HG03571 (cell line): ENCODE data around the gene BCAT1.
"Not testable (repeated sequence)": the region's sequence is repeated elsewhere in the genome, so short reads cannot be mapped to it uniquely, and the experiment has no call there.

Experiments used
- ATAC-seq: cut with Tn5 transposase; IDR thresholded peaks from one replicate; pipeline ENCODE4 v1.9.1; 2021; ENCODE audit not compliant: unreplicated experiment

The BCAT1 gene

GRCh38 chr12:24960222-24960855 lies 11.4 kb upstream of the BCAT1 start:
- ATAC-seq, result peak; percentile 73

GRCh38 chr12:24956351-24956750 lies 7.5 kb upstream of the BCAT1 start:
- ATAC-seq, result not testable (repeated sequence)

DNA sequence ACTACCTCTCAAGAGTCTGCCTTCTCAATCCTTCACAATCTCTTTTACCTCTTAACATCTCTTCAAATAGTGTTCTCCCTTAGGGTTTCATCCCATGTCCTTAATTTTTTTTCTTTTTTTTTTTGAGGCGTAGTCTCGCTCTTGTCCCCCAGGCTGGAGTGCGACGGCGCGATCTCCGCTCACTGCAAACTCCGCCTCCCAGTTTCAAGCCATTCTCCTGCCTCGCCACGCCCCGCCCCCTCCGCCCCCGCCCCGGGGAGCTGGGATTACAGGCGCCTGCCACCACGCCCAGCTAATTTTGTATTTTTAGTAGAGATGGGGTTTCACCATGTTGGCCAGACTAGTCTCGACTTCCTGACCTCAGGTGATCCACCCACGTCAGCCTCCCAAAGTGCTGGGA lies 7.0 kb upstream of the BCAT1 start:
- no peak for ATAC-seq

- ATAC-seq, result no peak
These were observed 6.5 kb upstream of the BCAT1 start for GRCh38 chr12:24955389-24955788.

DNA sequence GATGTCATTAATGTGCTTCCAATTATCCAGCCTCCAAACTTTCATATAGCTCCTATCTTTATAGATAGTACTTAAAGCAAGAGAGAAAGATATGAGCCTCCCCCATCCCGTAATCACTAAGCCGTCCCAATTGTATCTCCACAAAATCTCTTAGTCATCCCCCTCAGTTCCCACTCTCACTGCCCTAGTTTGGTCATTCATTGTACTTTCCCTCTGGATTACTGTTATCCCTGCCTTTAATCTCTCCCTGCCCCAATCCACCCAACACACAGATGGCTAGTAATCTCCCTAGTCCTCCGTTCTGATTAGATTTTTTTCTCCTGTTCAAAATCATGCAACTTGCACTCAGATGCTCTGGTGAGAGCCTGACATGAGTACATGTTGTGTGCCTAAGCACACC lies 5.4 kb upstream of the BCAT1 start:
- ATAC-seq, result no peak

- ATAC-seq, result no peak
These were observed 3.5 kb upstream of the BCAT1 start for GRCh38 chr12:24952389-24952788.

DNA sequence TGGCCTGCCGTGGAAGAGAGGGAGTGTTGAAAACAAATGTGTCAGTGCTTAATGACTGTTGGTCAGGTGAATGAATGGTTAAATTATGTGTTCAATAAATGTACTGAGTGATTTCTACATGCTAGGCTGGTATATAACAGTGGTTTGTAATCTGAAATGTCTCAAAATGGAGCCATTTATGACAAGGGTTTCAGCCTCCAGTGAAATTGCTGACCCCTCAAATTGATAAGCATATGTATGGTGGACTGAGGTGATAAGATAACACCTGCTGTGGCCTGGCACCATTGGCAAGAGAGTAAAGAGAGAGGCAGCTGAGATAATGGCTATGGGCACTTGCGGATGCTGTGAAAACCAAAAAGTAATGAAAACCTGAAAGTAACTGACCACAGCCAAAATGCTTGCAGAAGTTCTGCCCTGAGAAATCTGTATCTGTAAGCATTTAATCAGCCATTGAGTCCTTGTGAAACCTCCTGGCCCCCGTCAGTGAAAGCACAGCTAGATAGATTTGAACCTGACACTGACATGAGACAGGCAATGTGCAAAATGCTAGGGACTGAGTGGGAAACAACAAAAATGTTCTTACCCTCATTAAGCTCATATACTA lies 1.4 kb upstream of the BCAT1 start:
- peak; percentile 39 for ATAC-seq

DNA sequence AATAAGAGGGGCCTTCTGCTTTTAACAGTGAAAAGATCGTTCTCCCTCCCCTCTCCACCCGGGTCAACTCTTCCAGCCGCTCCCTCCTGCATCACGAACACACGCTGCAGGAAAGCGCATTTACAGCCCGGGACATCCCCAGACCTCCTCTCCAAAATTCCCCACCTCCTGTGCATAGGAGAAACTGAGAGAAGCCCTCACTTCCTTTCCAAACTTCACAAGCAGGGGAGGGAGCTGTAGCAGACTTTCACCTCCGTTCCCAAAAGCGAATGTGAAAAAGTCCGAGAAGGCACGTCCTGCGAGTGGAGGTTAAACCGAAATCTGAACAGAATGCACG lies 513 bp downstream of the BCAT1 start:
- peak; percentile 14 for ATAC-seq

GRCh38 chr12:24947541-24948419 lies 1.1 kb downstream of the BCAT1 start:
- ATAC-seq, result no peak

DNA sequence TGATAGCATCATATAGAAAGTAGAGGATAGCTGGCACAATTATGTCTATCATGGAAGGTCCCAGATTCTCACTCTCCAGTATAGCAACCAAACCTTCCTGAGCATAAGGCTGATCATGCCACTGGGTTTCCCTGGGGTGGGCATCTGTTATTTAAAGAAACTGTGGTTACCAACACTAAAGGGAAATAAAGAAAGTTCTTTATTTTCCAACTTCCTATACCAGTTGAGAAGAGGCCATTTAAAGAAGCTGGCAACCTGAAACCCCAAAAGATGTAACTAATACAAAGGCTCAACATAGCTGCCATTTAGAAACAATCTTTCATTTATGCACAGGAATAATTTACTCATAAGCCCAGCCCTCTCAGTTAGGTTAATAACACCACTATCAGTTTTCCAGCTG lies 3.1 kb downstream of the BCAT1 start:
- ATAC-seq, result no peak

- ATAC-seq, result no peak
These were observed 3.9 kb downstream of the BCAT1 start for GRCh38 chr12:24945039-24945438.

DNA sequence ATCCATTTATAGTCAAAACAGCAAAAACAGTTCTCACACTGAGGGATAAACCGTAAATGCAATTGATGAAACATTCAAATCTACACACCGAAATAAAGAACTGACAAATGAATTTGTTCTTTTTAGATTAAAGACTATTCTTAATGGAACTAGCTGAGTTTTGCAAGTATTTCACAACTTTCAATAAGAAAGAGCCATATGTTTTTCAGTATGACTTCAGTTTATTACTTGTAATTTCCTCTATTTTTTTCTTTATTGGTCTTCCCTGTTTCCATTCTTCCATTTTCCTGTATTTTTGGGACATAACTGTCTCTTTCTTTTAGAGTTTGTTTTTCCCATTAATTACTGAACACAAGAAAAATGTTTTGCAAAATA lies 4.3 kb downstream of the BCAT1 start:
- no peak for ATAC-seq

- ATAC-seq, result no peak
These were observed 4.8 kb downstream of the BCAT1 start for GRCh38 chr12:24943947-24944600.

GRCh38 chr12:24940157-24940556 lies 8.7 kb downstream of the BCAT1 start:
- no peak for ATAC-seq

DNA sequence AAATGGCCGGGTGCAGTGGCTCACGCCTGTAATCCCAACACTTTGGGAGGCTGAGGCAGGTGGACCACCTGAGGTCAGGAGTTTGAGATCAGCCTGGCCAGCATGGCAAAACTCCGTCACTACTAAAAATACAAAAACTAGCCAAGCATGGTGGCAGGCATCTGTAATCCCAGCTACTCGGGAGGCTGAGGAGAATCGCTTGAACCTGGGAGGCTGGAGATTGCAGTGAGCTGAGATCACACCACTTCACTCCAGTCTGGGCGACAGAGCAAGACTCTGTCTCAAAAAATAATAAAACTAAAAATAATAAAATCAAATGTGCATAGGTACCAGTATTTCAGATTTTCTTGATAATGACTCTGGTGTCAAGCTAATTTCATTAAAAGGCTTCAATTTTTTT lies 9.3 kb downstream of the BCAT1 start:
- ATAC-seq, result not testable (repeated sequence)

DNA sequence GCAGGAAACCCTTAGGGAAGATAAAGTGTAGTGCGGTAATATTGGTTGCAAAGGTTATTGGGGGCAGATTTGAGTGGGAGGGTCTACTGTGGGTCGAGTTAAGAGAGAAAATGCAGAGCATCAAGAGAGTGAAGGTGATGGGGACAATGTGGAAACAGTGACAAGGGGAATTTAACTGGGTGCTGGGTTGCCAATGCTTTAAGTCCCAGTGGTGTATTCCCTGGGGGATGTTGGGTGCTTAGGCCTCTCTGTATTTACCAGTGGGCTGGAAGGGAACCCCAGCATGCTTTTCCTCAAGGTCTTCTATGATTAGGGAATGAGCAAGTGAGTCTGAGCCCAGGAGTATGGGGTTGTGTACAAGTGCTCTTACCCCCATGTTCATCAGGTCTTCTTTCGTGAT lies 10.6 kb downstream of the BCAT1 start:
- no peak for ATAC-seq

DNA sequence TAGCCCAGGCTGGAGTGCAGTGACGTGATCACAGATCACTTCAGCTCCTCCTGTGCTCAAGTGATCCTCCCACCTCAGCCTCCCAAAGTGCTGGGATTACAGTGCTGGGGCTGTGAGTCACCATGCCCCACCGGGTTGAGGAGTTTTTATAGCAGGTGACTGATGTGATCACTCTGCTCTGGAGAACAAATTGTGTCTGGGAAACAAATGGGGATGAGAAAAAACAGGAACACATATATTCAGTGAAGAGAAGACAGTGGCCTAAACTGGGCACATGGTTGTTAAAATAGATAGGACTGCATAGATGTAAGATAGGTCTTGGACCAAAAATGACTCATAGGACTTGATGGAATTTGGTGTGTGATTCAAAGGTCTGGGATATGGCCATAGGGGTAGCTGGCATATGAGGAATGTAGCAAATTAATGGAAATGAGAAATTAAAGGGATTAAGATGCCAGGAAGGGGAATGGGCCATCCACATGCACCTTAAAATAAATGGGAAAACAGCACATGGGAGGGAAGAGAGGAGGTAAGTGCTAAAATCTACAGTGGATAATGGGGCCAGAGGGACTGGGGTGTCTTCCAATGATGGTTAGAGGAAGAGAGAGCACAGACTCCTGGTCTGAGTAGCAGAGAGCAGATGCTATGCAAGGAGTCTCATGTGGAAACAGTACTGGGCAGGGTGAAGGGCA lies 11.2 kb downstream of the BCAT1 start:
- no peak for ATAC-seq

- no peak for ATAC-seq
These were observed 15.1 kb downstream of the BCAT1 start for GRCh38 chr12:24933694-24934407.

- peak; percentile 88 for ATAC-seq
These were observed 17.1 kb downstream of the BCAT1 start for GRCh38 chr12:24931666-24932405.

DNA sequence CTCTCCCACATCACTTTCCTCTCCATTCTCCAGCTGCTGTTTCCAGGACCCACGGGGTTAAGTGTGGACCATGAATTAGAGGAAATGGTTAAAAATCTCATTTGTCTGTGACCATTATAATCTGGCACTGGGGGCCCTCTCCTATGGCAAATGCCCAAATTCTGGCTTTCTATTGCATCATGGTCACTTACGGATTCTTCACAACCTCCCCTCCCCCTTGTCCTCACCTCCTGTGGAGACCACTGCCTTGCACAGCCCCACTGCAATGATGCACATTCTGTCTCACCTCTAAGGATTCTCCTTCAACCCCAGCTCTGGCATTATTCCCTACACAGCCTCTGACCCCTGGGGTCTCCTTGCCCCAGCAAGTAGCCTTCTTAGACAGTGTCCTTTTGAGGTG lies 18.9 kb downstream of the BCAT1 start:
- no peak for ATAC-seq
